GM18951 (cell line): ENCODE results near the gene SMAD3.

Source experiments
- POLR2A ChIP-seq: IDR thresholded peaks from 4 replicates; pipeline ENCODE4 v1.6.1; 2011; ENCODE audit warnings: mild to moderate bottlenecking; ENCODE audit not compliant: insufficient read length, insufficient read depth; ENCODE audit errors: extremely low read depth
- in situ Hi-C: fragments of 300-500 bp; cut with MboI; formaldehyde crosslinking; loops from one replicate; pipeline ENCODE4 v1.12.0; 2022; ENCODE audit warnings: low sequenced_read_pairs, mixed read lengths, inconsistent platforms; ENCODE audit not compliant: unreplicated experiment

The SMAD3 gene

GRCh38 chr15:67040277-67040676, 25.1 kb upstream of the SMAD3 start:
- TF ChIP-seq POLR2A = no peak
- in situ Hi-C loops = no loop called here

- in situ Hi-C loops = no loop called here
- TF ChIP-seq POLR2A = no peak
These were observed 22.8 kb upstream of the SMAD3 start for GRCh38 chr15:67042551-67043142.

GRCh38 chr15:67043939-67044771, 21.2 kb upstream of the SMAD3 start:
- TF ChIP-seq POLR2A = no peak
- in situ Hi-C loops = no loop called here

- no peak for TF ChIP-seq POLR2A
These were observed 18.2 kb upstream of the SMAD3 start for GRCh38 chr15:67047149-67047661.

GRCh38 chr15:67048281-67049279, 16.8 kb upstream of the SMAD3 start:
- TF ChIP-seq POLR2A = no peak
- in situ Hi-C loops = no loop called here

More at GRCh38 chr15:67047149-67047661, 18.2 kb upstream of the SMAD3 start:
- in situ Hi-C loops = no loop called here

- TF ChIP-seq POLR2A = no peak
- in situ Hi-C loops = no loop called here
These were observed 15.9 kb upstream of the SMAD3 start for GRCh38 chr15:67049351-67050044.

- no peak for TF ChIP-seq POLR2A
- in situ Hi-C loops = no loop called here
These were observed 15.3 kb upstream of the SMAD3 start for GRCh38 chr15:67050062-67050461.

GRCh38 chr15:67050522-67051087, 14.8 kb upstream of the SMAD3 start:
- in situ Hi-C loops = no loop called here
- TF ChIP-seq POLR2A = no peak

GRCh38 chr15:67051088-67052045, 14.0 kb upstream of the SMAD3 start:
- in situ Hi-C loops = no loop called here

GRCh38 chr15:67054676-67055075, 10.7 kb upstream of the SMAD3 start:
- TF ChIP-seq POLR2A = no peak
- in situ Hi-C loops = no loop called here

More at GRCh38 chr15:67051088-67052045, 14.0 kb upstream of the SMAD3 start:
- no peak for TF ChIP-seq POLR2A

GRCh38 chr15:67059127-67059553, 6.3 kb upstream of the SMAD3 start:
- in situ Hi-C loops = no loop called here
- no peak for TF ChIP-seq POLR2A
